KBM-7 (cell line): ENCODE results near the gene SULT1A2.
"Not testable (repeated sequence)": the region's sequence is repeated elsewhere in the genome, so short reads cannot be mapped to it uniquely, and the experiment has no call there.

Source experiments
- DNase-seq: peaks from one replicate; pipeline ENCODE4 v3.0.0-alpha.2; 2015
- in situ Hi-C: fragments of 300-500 bp; cut with MboI; formaldehyde crosslinking; loops from 2 replicates; pipeline ENCODE4 v1.14.3; 2020; ENCODE audit warnings: low sequenced_read_pairs, low pct_unique_long_range_greater_than_20kb, mixed read lengths

SULT1A2 gene

GRCh38 chr16:28567292-28567691 is 29.6 kb downstream of the SULT1A2 start:
- no peak for DNase-seq
- in situ Hi-C loops, result no loop called here

GRCh38 chr16:28566233-28566925 is 30.5 kb downstream of the SULT1A2 start:
- DNase-seq, in situ Hi-C loops: not testable (repeated sequence)

DNA sequence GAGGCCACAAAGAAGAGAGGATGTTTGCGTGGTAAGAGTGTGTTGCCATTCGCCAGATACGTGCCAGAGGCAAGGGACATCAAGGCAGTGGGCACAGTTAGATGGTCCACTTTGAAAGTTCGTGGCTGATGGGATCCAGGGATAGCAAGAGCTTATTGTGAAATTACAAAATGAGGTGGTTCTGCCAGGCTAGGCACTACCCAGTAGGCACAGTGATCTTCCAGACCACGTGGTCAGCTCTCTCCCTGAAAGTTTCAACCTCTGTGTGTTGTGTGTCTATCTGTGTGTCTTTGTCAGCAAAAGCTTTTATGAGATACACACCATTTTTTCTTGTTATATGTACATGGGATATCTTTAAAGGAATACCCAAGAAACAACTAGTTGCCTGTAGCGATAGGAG is 33.6 kb downstream of the SULT1A2 start:
- in situ Hi-C loops, result no loop called here
- no peak for DNase-seq

- in situ Hi-C loops, result no loop called here
- DNase-seq, result no peak
Measured at GRCh38 chr16:28562199-28562598, 34.7 kb downstream of the SULT1A2 start.

- in situ Hi-C loops, result no loop called here
- no peak for DNase-seq
Measured at GRCh38 chr16:28561557-28562187, 35.2 kb downstream of the SULT1A2 start.

DNA sequence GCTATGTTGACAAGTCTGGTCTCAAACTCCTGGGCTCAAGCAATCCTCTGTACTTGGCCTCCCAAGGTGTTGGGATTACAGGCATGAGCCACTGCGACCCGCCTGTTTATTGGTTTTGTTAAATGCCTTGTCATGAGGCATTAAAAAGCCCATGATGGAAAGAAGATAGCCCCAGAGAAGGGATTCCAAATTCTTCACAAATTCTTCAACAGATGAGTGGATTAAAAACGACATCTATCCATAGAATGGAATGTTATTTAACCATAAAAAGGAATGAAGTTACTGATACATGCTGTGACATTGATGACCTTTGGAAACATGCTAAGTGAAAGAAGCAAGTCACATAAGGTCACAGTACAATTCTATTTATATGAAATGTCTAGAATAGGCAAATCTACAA is 38.4 kb downstream of the SULT1A2 start:
- no peak for DNase-seq
- in situ Hi-C loops, result no loop called here

DNA sequence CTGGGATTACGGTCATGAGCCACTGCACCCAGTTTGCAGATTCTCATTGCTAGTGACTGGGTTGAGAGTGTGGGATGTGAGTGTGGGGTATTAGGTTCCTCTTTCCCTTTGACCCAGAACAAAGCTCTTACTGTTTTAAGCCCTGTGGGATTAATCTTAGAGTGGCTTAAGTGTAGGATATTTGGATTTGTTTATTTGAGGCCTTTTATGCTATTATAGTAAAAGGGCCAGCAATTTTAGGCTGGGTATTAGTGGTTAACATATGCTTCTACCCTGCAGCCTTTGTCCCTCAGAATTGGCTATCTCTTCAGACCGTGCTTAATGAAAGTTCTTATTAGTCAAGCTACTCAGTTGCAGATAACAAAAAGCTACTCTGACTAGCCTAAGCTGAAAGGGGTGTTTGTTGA is 39.9 kb downstream of the SULT1A2 start:
- DNase-seq, result no peak
- in situ Hi-C loops, result no loop called here

DNA sequence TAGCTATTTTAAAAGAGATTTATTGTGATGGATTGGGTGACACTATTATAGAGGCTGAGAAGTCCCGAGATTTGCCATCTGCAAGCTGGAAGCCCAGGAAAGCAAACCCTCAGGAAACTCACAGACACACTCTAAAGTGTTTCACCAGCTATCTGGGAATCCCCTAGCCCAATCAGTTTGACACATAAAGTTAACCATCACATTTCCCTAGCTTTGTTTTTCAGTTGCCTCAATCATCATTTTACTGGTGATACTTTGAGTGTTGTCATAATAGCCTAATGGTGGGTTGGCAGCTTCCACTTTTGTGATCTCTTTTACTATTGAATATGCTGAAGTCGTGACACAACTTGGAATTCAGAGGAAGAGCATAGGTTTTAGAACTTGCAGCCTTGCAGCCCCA is 41.3 kb downstream of the SULT1A2 start:
- DNase-seq, result no peak
- in situ Hi-C loops, result no loop called here

GRCh38 chr16:28554634-28555423 is 42.0 kb downstream of the SULT1A2 start:
- DNase-seq, result no peak
- in situ Hi-C loops, result no loop called here

GRCh38 chr16:28553776-28554633 is 42.8 kb downstream of the SULT1A2 start, which contains the start of gene SGF29:
SGF29 (plus strand) TSS chr16:28553920; CDS start chr16:28581070, 27,150 bp downstream.
- peak; percentile 95 for DNase-seq
- in situ Hi-C loops, result no loop called here

DNA sequence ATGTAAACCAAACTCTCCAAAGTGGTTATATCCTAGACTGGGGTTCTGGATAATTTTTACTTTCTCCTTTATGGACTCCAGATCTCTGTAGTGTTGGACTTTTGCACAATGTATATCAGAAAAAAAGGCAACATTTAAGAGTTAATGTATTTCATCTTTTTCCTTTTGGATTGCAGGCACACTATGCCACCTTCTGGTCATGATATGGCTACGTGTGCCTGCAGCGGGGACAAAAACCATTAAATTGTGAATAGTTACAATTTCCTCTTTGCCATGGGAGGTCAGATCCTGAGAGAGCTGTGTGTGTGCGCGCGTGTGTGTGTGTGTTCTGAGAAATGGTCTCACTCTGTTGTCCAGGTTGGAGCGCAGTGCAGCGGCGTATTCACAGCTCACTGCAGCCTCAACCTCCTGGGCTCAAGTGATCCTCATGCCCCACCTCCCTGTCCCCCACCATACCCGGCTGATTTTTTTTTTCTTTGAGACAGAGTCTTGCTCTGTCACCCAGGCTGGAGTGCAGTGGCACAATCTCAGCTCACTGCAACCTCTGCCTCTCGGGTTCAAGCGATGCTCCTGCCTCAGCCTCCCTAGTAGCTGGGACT is 47.5 kb downstream of the SULT1A2 start:
- in situ Hi-C loops, result loop anchor here (25.0 kb wide), 1 partner anchor 388 kb away; the partner anchor contains the start of genes CD19 and RABEP2
- peak; percentile 76 for DNase-seq

DNA sequence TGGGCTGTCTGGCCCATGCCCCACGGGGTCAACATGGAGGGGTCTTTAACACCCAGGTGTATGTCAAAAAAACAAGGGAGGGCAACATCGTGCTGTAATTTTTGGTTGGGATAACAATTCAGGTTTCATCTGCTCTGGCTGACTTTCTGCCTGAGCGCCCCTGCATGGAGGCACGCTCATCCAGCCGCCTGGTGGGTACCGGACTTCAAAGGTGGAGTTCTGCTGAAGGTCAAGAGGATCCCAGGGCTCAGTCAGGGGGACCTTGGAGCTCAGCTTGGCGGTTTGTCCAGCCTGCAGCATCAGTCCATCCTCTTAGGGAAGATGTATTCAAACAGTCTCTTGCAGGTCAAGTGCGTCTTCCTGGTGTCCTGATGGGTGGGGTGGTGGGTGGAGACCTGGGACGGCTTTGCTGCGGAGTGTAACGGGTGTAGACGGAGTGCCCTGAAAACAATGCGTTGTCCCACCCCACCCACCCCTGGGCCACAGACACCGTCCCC is 48.5 kb downstream of the SULT1A2 start:
- in situ Hi-C loops, result loop anchor here (25.0 kb wide), 1 partner anchor 389 kb away; the partner anchor contains the start of genes CD19 and RABEP2
- no peak for DNase-seq

DNA sequence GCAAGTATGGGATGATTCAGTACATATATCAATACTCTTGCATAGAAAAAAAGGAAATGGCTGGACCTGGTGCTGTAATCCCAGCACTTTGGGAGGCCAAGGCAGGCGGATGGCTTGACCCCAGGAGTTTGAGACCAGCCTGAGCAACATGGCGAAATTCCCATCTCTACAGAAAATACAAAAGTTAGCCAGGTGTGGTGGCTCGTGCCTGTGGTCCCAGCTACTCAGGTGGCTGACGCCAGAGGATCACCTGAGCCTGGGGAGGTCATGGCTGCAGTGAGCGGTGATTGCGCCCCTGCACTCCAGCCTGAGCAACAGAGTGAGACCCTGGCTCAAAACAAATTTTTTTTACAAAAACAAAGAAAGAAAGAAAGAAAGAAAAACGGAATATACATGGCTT is 50.2 kb downstream of the SULT1A2 start:
- in situ Hi-C loops, result loop anchor here (25.0 kb wide), 1 partner anchor 391 kb away; the partner anchor contains the start of genes CD19 and RABEP2
- DNase-seq, result no peak

- in situ Hi-C loops, result loop anchor here (25.0 kb wide), 1 partner anchor 391 kb away; the partner anchor contains the start of genes CD19 and RABEP2
- not testable (repeated sequence) for DNase-seq
Measured at GRCh38 chr16:28545964-28546363, 50.9 kb downstream of the SULT1A2 start.

GRCh38 chr16:28544998-28545397 is 51.9 kb downstream of the SULT1A2 start:
- in situ Hi-C loops, result loop anchor here (5.0 to 25.0 kb wide), 2 partner anchors 53 to 392 kb away; partner anchors contain the start of genes APOBR, CD19, CLN3 and RABEP2
- DNase-seq, result no peak

GRCh38 chr16:28543072-28543471 is 53.8 kb downstream of the SULT1A2 start:
- DNase-seq, result peak; percentile 68
- in situ Hi-C loops, result loop anchor here (5.0 to 25.0 kb wide), 2 partner anchors 51 to 394 kb away; partner anchors contain the start of genes APOBR, CD19, CLN3 and RABEP2

GRCh38 chr16:28542646-28543045 is 54.2 kb downstream of the SULT1A2 start:
- no peak for DNase-seq
- in situ Hi-C loops, result loop anchor here (5.0 to 25.0 kb wide), 2 partner anchors 50 to 395 kb away; partner anchors contain the start of genes APOBR, CD19, CLN3 and RABEP2
